DMS53 treated with DMSO at 0.1 percent for 48 hours (cell line): ENCODE data around the gene AKAP13.
A peak's percentile ranks its signal among the peaks of the same experiment; 100 is the strongest.

Source experiments
- DNase-seq: peaks from one replicate; lab custom pipeline; 2025; ENCODE audit not compliant: unreplicated experiment; lab: John Stamatoyannopoulos, UW

AKAP13 gene

GRCh38 chr15:85381850-85382751 is 1.7 kb downstream of the AKAP13 start:
- no peak for DNase-seq

GRCh38 chr15:85382942-85383341 is 2.5 kb downstream of the AKAP13 start:
- DNase-seq, result no peak

DNA sequence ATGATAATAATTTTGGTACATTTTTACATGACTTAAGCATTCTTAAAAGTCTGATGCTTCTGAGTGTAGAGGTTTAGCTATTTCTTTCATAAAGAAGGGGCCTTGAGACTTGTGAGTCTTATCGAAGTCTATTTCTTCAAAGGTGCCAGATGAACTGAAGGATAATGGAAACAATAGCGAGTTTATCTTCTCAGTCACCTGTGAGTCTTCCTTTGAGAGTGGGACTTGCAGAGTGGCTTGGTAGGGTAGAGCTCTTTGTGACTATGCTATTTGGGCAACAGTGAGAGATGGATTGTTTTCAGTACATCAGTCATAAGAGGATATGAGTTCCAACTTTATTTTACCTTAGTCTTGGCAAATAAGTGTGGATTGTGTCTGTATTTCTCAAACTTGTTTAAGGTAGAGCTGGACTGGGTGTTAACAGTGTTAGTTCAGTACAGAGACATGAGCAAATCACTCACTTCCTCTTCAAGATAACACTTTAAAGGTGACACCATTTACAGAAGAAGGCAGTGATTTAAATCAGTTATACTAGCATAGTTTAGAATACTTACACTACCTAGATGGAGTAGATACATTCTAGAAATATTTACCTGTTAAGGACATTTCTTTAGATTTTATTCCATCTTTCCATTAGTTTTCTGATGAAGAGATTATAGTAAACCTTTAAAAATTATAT is 3.2 kb downstream of the AKAP13 start:
- DNase-seq, result no peak

GRCh38 chr15:85386261-85386660 is 5.9 kb downstream of the AKAP13 start:
- DNase-seq, result no peak

GRCh38 chr15:85388566-85389305 is 8.3 kb downstream of the AKAP13 start:
- DNase-seq, result no peak

- no peak for DNase-seq
Measured at GRCh38 chr15:85389306-85389650, 8.9 kb downstream of the AKAP13 start.

- DNase-seq, result peak; percentile 30
Measured at GRCh38 chr15:85389772-85390171, 9.4 kb downstream of the AKAP13 start.

DNA sequence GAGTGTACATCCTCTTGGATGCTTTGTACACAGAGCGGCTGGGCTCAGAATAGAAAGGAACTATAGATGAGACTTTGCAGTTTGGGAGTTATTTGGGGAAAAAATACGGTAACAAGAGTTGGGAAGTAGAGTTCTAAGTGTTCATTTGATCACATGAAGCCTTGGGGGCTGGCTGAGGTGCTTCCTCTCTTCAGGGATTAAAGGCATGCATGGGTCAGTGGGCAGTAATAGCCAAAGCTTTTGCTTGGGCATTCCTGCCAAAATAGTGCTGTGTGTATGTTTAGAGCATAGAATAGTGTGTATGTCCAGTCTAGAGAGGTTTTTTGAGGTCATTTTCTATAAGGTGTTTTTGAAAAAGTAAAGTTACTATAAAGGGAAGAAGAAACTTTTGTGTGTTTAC is 12.8 kb downstream of the AKAP13 start:
- no peak for DNase-seq

GRCh38 chr15:85394554-85395333 is 14.3 kb downstream of the AKAP13 start:
- no peak for DNase-seq

GRCh38 chr15:85396554-85396953 is 16.2 kb downstream of the AKAP13 start:
- no peak for DNase-seq

DNA sequence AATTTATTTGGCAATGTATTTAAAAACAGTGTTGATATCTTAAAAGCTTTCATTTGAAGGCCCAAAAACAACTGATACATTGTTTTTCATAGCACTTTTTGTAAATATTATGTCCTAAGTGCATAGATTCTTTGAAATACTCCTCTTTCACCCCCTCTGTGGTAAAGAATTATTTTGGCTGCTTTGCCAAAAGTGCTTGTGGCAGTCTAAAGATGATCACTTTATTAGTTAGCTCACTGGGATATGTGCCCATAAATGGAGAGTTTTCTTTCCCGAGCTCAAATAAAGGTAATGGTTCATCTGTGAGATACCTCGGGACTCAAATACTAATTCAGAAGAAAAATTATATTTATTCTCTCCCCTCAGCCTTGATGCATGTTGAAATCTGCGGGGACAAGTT is 16.7 kb downstream of the AKAP13 start:
- no peak for DNase-seq

DNA sequence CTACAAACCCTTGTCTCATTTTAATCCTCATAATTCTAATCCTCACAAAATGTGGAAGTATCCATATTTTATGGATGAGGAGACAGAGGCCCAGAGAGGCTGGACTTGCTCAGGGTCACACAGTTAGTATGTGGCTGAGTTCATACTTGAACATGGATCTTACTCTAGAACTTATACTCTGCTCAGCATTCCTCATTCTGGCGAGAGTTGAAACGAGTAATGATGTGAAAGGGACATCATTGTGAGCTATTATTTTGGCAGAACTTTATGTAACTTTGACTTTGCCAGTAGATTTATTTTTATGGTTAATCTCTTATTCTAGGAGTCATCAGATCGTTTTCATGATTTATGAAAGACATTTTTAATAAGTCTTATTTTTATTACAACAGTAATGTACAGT is 17.5 kb downstream of the AKAP13 start:
- no peak for DNase-seq

- peak; percentile 32 for DNase-seq
Measured at GRCh38 chr15:85398822-85399221, 18.4 kb downstream of the AKAP13 start.

DNA sequence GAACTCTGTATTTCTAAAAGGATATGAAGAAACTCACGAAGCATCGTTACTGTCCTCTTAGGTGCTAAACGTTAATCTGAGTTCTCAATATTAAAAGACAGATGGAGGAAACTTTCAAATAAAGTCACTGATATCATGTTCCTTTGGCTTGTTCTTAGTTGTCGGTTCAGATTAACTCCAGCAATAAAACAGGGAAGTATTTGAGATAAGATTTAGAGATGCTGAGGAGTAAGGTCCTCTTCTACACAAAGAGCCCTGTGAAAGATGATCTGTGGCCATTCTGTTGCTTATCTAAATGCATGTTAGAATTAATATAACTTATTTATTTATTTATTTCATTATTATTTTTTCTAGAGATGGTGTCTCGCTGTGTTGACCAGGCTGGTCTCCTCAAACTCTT is 19.2 kb downstream of the AKAP13 start:
- no peak for DNase-seq

- DNase-seq, result no peak
Measured at GRCh38 chr15:85400606-85401005, 20.2 kb downstream of the AKAP13 start.

GRCh38 chr15:85401108-85401774 is 20.8 kb downstream of the AKAP13 start:
- DNase-seq, result no peak

DNA sequence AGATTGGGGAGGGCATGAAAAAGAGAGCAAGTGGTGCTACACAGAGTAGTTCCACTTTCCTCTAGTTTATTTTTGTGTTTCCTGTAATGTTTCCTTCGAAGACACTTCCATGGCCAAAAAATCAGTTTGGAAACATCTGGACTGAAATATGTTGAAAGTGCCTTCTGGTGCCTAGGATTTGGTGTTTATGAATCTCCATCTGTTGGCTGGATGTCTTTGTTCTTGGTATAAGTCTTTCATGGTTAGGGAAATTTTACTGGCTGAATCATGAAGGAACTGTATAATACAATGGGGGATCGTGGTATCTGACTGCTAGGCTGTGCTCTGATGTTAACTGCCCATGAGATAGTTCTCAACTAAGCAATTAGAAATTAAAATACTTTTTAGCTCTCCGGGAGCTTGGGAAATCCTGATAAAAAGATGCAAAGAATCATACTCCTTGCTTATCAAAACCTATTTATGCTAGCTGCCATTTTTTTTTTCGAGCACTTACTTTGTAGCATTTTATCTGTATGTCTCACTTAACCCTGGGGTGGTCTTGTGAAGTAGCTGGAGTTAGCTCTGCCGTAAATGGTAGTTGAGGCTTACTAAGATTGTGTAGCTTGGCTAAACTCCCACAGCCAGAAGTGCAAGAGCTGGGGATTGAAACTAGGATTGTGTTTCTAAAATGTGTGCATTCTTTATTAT is 21.9 kb downstream of the AKAP13 start:
- no peak for DNase-seq

DNA sequence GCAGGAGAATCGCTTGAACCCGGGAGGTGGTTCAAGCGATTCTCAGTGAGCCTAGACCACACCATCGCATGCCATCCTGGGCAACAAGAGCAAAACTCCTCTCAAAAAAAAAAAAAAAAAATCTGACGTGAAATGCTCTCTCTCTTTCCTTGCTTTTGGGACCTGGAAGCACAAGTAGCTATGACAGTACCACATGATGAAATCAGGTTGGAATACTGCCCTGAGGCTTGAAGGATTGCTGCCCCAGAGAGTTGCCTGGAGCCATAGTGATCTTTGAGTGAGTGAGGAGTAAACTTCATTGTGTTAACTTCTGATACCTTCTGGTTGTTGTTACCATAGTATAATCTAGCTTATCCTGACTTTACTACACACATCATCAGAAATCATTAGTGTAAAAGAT is 23.3 kb downstream of the AKAP13 start:
- no peak for DNase-seq

DNA sequence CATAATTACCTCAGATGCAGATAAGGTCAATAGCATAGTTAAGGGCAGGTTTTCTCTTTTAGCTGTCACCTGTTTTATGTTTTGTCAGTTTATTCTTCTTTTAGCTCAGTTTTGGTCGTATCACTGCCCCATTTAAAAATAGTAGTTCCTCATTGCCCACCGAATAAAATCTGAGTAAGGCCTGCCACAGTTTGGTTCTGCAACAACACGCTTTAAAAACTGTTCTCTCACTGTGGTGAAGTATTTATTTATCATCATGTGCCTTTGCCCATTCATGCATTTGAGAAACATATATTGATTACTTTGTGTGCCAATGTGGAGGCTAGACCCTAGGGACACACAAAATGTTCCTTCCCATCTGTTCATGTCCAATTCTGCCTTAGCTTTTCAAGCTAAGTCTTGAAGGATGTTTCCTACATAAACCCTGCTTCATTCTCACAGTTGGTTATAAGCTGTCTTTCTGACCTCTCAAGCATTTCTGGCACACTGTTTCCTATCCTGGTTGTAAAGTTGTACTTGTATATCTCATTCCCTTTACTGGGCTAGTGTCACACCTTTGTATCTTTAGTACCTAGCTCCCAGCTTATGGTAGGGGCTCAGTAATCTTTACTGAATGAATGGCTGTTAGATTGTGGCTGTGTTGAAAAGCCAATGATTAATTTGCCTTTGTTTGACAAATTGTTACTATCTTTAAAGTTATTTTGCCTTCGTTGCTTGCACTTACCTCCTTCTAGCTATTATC is 23.9 kb downstream of the AKAP13 start:
- no peak for DNase-seq
